ENCODE measurements around the gene CNPY4. TPM values are rescaled to one million over a fixed set of nuclear protein-coding genes. Genes with fewer than 3 reads are reported as not detected.

CNPY4 gene
- total and polyA plus RNA-seq, 12 donors: 14.0 to 46.5 (median 24.2) TPM

- Histone ChIP-seq H3K9me3 (replicated peaks in 1 of 3) (no peaks in the 10 kb centered on the region), H3K27ac (no peak overlapping the region), H3K4me1 (replicated peaks in 1 of 2) (peaks cover 11 to 19% of the 10 kb centered on the region in 2 donors), H3K36me3 (replicated peaks in 1 of 2) (no peaks in the 10 kb centered on the region), H3K4me3 (no peak overlapping the region), H3K27me3 (no peaks in the 10 kb centered on the region)
- WGBS, 4 donors: 6 to 11% (median 9%) methylated on average over 22 to 24 of the region's 24 CpGs
- DNase-seq: peak; percentile 71 to 91 (median 83)
- intact Hi-C loops (cut with DNase I): loop anchor here (5.0 kb wide), 2 partner anchors 76 to 86 kb away; partner anchors contain the start of gene PVRIG (in 1 of the 2)
- TF ChIP-seq, protein P1, sequence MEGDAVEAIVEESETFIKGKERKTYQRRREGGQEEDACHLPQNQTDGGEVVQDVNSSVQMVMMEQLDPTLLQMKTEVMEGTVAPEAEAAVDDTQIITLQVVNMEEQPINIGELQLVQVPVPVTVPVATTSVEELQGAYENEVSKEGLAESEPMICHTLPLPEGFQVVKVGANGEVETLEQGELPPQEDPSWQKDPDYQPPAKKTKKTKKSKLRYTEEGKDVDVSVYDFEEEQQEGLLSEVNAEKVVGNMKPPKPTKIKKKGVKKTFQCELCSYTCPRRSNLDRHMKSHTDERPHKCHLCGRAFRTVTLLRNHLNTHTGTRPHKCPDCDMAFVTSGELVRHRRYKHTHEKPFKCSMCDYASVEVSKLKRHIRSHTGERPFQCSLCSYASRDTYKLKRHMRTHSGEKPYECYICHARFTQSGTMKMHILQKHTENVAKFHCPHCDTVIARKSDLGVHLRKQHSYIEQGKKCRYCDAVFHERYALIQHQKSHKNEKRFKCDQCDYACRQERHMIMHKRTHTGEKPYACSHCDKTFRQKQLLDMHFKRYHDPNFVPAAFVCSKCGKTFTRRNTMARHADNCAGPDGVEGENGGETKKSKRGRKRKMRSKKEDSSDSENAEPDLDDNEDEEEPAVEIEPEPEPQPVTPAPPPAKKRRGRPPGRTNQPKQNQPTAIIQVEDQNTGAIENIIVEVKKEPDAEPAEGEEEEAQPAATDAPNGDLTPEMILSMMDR (IDR thresholded peaks at IDR 0.05): peak; percentile 75 to 92 (median 85)
- TF ChIP-seq POLR2A (IDR thresholded peaks at IDR 0.05): peak in 1 of 2 donors; percentile 8
Measured at GRCh38 chr7:100130608-100131453, 11.4 kb downstream of the CNPY4 start.

- TF ChIP-seq POLR2A (IDR thresholded peaks at IDR 0.05): no peak
- TF ChIP-seq, protein P1 (IDR thresholded peaks at IDR 0.05): no peak
- no peak overlapping the region for H3K4me3 ChIP-seq
- no peak for DNase-seq
- H3K27ac ChIP-seq: no peak overlapping the region
- no peaks in the 10 kb centered on the region for H3K9me3 ChIP-seq (replicated peaks in 1 of 3)
- peaks cover 8 to 13% of the 10 kb centered on the region in 2 donors for H3K4me1 ChIP-seq (replicated peaks in 1 of 2)
- WGBS, 4 donors: 57 to 77% (median 68%) methylated on average over 7 of the region's 7 CpGs
- H3K36me3 ChIP-seq (replicated peaks in 1 of 2): no peaks in the 10 kb centered on the region
- H3K27me3 ChIP-seq: no peaks in the 10 kb centered on the region
- intact Hi-C loops (cut with DNase I): loop anchor here (5.0 kb wide), 2 partner anchors 75 to 85 kb away; partner anchors contain the start of gene PVRIG (in 1 of the 2)
Measured at GRCh38 chr7:100132126-100132525, 12.7 kb downstream of the CNPY4 start.

GRCh38 chr7:100132697-100133151 lies 13.3 kb downstream of the CNPY4 start:
- H3K27me3 ChIP-seq: no peaks in the 10 kb centered on the region
- no peak overlapping the region for H3K4me3 ChIP-seq
- TF ChIP-seq, protein P1 (IDR thresholded peaks at IDR 0.05): peak; percentile 45 to 95 (median 82)
- TF ChIP-seq POLR2A (IDR thresholded peaks at IDR 0.05): no peak
- 39 to 48% (median 46%) methylated on average over 3 of the region's 3 CpGs for WGBS, 4 donors
- H3K4me1 ChIP-seq (replicated peaks in 1 of 2): peaks cover 6 to 9% of the 10 kb centered on the region in 2 donors
- no peaks in the 10 kb centered on the region for H3K36me3 ChIP-seq (replicated peaks in 1 of 2)
- DNase-seq: peak; percentile 46 to 80 (median 59)
- H3K9me3 ChIP-seq (replicated peaks in 1 of 3): no peaks in the 10 kb centered on the region
- intact Hi-C loops (cut with DNase I): loop anchor here (5.0 kb wide), 2 partner anchors 75 to 85 kb away; partner anchors contain the start of gene PVRIG (in 1 of the 2)
- no peak overlapping the region for H3K27ac ChIP-seq
